OCI-M1 (cell line): ENCODE results near the gene WWP2.
"Not testable (repeated sequence)": the region's sequence is repeated elsewhere in the genome, so short reads cannot be mapped to it uniquely, and the experiment has no call there.

Experiments used
- DNase-seq: peaks from one replicate; lab custom pipeline; 2025; lab: John Stamatoyannopoulos, UW

Gene WWP2

DNA sequence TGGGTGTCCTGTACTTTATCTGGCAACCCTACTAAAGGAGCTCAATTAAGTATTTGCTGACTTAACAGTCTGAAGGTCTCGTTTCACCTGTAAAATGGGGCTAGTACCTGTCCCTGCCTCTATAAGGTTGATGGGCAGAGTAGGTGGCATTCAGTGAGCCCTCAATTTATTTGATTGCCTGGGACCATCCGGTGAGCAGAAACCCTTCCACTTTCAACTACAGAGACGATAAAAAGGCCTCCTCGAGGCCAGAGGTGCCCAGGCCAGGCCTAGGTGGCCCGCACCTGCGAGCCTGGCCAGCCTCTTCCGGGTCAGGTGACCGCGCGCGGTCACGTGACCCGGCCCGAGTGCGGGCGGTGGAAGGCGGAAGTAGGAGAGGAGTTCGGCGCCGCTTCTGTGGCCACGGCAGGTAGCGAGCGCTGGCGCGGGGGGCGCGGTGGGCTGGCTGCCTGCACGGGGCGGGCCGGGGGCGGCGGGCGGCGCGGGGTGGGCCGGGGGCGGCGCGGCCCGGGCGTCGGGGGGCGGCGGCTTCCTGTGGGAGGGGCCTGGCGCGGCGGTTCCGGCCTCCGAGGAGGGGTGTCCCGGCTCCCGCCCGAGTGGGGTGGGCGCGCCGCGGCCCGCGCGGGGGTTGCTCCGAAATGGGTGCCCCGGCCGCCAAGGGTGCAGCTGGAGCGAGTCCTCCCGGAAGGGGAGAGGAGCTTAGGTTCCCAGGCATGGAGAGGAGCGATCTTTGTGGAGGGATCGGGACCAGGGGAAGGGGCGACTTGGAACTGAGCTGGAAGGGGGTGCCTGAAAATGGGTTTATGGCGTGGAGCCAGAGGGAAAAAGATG, at the start of gene WWP2:
WWP2 (plus strand) TSS at position 350 of the 831 bp plus-strand sequence. CDS start 24,679 bp downstream, outside the sequence.
- peak; percentile 92 for DNase-seq

DNA sequence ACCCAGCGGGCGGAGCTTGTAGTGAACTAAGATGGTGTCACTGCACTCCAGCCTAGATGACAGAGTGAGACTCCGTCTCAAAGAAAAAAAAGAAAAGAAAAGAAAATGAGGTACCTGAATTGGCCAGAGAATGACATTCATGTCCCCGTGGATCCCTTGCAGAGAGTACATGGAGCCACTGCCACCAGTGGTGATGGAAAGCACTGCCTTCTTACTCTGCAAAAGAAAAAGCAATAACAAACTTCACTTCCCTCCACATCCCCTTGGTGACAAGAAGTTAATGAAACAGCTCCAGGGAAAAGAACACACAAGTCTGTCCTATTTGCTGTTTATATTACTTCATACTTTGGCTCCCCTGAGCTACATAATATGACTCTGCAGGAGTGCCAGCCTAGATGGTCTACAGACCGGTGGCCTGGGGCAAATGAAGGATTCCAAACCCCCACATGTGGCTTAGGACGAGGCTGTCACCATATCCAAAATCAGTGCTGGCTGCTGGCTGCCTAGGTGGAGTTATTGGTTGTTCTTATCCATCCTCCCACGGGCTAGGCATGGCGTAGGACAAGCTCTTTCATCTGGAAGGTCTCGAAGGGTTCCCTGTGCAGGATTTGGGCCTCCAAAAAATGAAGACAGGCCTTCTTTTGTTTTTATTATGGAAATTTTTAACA, 49.1 kb upstream of the WWP2 start:
- DNase-seq: no peak

DNA sequence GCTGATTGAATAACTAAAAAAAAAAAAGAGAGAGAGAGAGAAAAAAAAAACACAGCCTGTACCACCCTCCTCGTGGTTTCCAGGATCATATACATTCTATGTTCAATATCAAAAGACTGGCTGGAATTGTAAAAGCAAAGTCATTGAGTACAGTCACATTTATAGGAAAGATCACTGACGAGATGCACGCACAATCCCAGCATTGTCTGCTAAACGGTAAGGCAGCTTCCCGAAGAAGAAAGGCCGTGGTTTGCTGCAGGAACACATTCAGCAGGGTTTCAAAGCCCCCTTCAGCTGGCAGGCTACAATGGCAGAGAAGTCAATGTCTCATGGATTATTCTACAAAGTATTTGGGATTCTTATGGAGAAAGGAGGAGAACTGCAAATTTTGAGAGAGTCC, 45.1 kb upstream of the WWP2 start:
- no peak for DNase-seq

DNA sequence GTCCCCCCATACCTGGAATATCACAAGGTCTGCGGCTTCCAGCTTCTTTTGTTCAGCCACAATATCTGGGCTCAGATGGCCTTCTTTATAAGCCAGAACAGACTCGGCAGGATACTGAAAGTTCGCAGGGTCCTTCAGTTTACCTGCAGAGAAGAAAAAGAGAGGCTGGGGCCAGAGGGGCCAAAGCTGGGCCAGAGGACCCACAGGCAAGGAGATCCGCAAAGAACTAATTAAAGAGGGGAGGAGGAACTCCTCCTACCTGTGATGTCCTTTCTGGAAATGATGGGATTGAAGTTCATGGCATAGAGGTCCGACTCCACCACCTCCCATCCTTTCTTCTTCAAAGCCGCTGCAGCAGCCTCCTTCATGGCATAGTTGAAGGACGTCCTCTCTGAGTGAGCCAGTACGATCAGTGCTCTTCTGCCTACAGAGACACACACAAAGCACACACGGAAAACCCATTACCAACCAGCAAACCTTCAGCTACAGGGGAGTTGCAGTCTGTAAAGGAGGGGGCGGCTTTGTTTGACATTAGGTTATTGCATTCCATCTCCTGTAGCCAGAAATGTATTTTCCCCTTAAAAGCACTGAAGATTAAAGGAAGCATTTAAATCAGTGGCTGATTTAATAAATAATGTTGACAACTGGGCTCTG, 43.9 kb upstream of the WWP2 start:
- DNase-seq: no peak

DNA sequence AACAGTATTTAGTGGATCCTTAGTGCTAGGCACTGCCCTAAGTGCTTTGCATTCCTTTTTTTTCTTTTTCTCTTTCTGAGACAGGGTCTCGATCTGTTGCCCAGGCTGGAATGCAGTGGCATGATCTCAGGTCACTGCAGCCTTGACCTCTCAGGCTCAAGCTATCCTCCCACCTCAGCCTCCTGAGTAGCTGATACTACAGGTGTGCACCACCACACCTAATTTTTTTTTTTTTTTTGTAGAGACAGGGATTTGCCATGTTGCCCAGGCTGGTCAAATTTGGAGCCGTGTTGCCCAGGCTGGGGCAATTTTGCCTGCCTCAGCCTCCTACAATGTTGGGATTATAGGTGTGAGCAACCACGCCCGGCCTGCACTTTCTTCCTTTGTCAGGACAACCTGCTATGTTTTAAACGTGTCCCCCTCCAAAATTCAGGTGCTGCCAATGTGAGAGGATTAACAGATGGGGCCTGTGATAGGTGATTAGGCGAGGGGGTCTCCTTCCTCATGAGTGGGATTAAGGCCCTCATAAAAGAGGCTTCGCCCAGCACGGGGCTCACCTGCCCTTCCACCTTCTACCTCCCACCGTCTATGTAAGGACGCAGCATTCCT, 41.2 kb upstream of the WWP2 start:
- no peak for DNase-seq

DNA sequence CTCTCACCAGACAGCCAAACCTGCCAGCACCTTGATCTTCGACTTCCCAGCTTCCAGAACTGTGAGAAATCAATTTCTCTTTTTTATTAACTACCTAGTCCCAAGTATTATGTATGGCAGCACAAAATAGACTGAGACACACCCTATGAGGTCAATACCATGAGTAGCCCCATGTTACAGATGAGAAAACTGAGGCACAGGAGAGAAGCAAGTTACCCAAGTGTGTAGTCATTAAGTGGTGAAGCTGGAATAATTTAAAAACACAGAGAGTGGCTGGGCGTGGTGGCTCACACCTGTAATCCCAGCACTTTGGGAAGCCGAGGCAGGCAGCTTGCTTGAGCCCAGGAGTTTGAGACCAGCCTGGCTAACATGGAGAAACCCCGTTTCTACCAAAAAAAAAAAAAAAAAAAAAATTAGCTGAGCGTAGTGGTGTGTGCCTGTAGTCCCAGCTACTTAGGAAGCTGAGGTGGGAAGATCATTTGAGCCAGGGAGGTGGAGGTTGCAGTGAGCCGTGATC, 40.6 kb upstream of the WWP2 start:
- DNase-seq: no peak

DNA sequence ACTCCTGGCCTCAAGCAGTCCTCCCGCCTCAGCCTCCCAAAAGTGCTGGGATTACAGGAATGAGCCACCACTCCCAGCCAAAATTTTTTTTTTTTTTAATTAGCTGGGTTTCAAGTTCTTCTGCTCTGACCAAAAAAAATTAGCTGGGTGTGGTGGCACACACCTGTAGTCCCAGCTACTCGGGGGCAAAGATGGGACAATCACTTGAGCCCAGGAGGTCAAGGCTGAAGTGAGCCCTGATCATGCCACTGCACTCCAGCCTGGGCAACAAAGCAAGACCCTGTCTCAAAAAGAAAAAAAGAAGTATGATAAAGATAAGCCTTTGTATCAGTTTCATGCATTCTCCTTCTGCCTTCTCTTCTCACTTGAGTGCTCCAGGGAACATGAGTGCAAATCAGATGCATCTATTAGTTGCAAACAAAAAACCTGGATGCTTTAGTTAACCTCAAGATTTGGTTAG, 37.7 kb upstream of the WWP2 start:
- no peak for DNase-seq

DNA sequence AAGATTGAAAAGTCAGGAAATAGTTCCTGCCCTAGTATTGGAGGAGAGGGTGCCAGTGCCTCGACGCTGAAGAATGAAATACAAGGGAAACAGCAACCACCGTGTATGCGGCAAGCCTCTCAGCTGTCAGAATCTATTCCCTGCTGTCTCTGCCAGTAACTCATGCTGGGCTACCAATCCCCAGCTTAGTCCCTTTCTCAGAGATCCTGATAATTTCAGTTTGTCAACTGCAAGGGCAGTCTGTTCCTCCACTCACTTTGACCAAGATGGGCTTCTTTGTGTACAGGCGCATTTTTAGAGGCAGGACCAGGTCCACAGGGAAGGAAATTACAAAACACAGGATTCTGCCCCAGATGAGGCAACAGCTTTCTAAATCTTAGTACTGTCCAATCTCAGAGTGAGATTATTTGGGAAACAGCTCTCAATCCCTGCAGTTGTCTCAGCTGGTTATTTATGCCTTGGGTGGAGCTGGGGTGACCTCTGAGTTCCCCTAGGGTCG, 37.1 kb upstream of the WWP2 start:
- no peak for DNase-seq

DNA sequence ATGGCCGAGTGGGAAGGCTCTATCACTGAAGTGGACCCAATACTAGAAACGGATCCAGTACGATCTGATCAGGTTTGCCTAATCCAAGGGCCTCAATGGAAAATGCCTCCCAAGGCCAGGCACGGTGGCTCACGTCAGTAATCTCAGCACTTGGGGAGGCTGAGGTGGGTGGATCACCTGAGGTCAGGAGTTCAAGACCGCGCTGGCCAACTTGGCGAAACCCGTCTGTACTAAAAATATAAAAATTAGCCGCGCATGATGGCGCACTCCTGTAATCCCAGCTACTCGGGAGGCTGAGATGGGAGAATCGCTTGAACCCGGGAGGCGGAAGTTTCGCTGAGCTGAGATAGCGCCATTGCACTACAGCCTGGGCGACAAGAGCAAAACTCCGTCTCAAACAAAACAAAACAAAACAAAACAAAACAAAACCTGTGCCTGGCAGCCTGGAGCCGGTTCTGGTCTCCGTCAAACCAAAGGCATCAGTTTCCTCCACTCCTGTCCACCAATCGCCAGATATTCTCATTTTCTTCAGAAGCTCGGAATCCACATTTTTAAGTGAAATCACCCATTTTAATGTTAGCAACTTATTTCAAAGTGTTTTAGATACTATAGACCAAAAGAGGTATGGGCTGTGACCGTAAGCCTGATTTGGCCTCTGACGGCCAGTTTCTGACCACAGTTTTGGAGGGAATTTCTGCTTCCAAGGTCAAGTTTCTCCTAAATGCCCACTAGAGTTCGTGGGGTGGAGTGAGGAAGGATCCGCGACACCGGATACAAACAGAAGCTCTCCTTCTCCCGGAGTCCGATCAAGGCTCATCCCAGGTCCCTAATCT, 36.4 kb upstream of the WWP2 start:
- no peak for DNase-seq

DNA sequence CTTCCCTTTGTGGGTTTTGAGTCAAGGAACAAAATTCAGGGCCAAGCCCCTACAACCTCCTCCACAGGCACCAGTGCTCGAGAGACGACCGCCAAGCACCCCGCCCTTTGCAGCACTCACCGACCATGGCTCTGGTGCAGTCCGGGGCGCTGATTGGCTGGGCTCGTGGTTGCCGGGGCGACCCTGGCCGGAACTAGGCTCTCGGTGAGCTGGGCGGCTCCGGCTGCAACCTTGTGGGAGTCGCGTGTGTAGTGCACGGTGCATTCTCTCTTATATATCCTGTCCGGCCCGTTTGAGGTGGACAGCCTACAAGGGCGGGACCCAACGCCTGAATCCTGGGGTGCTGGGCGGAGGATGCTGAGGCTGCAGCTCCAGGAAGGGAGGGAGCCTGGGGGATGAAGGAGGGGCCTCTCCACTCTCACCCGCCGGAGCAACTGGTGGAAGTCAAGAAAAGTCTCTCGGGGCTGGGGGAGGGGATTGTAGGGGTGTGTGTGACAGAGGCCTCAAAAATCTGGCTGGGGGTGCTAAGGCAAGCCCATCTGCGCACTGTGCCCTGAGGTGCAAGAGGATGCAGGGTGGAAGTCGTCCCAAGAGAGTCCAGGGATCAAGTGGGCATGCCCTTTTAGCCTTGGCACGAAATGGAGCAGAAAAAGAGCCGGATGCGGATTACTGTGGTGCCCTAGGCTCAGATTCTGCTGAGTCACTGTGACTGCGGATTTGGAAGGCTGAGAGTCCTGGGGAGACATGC, 35.6 kb upstream of the WWP2 start, which contains the start of gene NQO1:
NQO1 (minus strand) TSS at position 248 of the 748 bp plus-strand sequence; CDS start at position 127, 121 bp downstream.
- peak; percentile 96 for DNase-seq

DNA sequence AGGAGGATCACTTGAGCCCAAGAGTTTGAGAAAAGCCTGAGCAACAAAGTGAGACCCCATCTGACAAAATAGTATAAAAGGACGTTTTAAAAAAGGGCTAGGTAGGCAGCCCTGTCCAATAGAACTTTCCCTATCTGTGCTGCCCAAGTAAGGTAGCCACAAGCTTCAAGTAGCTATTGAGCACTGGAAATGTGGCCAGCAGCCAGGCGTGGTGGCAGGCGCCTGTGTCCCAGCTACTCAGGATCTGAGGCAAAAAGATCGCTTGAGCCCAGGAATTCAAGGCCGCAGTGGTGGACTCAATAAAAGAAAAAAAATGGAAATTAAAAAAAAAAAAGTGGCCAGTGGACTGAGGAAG, 34.2 kb upstream of the WWP2 start:
- no peak for DNase-seq

DNA sequence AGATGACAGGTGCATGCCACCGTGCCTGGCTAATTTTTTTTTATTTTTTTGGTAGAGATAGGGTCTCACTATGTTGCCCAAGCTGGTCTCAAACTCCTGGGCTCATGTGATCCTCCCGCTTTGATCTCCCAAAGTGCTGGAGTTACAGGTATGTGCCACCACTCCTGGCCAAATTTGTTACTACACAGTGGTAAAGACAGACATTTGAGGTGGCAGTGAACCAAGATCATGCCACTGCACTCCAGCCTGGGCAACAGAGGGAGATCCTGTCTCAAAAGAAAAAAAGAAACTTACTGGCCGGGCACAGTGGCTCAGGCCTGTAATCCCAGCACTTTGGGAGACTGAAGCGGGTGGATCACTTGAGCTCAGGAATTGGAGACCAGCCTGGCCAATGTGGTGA, 33.1 kb upstream of the WWP2 start:
- not testable (repeated sequence) for DNase-seq

DNA sequence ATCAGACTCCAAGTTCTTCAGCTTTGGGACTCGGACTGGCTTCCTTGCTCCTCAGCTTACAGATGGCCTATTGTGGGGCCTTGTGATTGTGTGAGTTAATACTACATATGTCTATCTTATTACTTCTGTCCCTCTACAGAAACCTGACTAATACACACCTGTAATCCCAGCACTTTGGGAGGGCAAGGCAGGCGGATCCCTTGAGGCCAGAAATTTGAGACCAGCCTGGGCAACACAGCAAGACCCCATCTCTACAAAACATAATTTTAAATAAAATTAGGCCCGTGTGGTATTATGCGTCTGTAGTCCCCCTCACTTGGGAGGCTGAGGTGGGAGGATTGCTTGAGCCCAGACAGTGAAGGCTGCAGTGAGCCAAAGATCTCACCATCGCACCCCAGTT, 30.9 kb upstream of the WWP2 start:
- not testable (repeated sequence) for DNase-seq

DNA sequence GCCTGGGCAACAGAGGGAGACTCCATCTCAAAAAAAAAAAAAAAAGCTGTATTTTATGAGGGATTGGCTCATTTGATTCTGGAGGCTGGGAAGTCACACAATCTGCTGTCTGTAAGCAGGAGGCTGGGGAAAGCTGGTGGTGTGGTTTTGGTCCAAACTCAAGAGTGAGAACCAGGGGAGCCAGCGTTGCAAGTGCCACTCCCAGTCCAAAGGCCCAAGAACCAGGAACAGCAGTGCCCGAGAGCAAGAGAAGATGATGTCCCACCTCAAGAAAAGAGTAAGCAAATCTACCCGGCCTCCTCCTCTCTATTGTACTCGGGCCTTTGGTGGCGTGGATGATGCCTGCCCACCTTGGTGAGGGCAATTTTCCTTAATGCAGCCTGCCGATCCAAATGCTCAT, 30.0 kb upstream of the WWP2 start:
- DNase-seq: no peak

DNA sequence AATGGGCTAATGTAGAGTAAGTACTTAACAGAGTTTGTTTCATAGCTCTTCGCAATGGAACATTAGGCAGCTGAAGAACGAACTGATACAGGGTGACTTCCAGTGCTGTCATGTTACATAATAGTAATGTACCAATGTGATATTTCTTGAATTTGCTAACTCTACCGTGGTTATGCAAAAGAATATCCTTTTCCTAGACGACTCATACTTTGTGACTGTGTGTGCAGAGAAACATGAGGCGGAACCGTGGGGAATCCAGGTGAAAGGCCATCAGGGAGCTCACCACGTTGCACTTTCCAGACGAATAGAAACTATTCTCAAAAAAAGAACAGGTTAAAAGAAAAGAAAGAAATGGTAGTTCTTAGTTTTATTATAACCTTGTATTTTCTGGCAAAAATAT, 20.6 kb upstream of the WWP2 start:
- DNase-seq: no peak

DNA sequence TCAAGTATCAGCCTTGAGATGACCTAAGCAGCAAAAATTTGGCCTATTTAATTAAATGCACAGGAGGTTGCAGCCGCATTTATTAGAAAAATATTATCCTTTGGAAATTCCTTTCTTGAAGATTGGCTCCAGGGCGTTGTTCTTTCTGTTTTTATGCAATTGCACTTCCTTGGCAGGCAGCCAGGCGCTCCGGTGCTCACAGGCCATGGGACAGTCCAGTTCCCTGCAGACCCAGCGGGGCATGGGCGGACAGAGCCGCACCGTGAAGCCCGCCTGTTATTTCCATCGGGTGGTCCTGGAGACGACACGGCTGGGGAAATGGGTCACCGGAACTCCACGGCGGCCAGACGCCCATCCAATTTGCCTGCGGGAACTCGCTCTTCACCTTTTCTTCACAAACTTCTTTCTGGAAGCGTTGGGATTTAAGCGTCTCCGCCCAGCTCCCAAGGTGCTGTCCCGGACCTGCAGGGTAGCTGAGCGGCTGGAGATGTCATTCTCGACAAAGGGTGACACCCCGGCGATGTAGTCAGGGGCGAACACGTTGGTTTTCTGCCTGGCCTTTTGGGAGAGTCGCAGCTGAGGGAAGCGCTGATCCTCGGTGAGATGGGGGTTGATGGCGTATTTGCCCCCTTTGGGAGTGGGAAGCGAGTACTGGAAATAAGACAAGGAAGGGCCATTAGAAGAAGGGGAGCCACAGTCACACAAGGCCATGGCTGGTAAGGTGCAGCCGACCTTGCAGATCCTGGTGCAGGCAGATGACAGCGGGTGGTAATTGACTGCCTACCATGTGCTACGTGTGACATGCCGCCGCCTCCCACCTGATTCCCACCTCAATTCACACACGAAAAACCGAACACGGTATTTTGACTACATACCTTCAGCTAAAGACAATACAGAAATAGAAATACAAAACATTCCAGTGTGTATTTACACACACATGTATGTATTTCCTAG, 19.9 kb upstream of the WWP2 start:
- no peak for DNase-seq

DNA sequence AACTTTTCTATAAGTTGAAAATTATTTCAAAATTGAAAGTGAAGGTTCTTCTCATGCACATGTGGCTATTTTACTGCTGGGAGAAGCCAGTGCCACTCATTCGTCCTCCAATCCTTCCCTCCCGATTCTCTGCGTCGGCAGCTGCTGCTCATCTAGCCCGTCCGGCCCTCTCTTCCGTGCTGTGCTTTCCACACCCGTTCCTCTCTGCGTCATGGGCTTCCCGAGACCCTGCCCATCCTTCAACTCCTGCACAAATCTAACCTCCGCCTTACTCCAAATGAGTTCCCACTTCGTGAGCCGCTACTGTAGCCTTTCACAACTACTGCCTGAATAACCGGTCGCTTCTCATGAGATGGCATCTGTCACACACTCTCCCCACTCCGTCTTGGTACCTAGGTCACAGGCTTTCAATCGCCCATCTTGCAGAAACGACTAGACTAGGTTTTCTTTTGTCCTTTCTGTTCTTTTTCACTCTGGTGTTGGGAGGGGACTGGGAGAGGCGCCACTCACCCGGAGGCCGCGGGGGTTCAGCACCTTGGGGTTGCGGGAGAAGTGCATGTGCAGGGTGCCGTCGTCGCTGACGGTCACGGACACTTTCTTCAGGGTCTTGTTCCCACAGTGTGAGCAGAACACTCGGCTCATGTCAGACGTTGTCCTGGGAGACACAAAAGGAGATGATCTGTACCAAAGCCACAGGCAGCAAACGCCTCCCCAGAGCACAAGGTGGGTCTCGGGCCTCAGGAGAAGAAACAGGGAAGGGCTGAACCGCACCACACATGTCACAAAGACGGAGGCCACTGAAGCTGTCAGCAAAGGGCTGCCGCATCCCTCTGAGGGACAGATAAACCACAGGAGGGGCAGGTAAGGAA, 17.5 kb upstream of the WWP2 start:
- no peak for DNase-seq

DNA sequence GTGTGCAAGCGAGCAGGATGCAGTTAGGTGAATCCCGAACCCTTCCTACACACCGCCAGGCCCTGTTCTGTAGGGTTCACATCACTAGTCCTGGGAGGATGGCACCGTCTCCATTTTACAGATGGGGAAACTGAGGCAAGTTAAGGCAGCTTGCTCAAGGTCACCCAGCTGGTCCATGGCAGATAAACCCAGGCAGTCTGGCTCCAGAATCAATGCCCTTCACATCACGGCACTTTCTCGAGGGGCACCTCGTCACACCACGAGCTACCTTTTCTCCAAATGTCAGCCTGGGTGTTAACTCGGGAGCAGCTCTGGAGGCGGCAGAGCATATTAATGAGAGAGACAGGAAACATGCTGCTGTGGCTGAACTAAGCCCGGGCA, 16.9 kb upstream of the WWP2 start:
- no peak for DNase-seq
